ENCODE results near the gene GCN1.

GCN1 gene

GRCh38 chr12:120092551-120093335 lies 101.8 kb downstream of the GCN1 start:
- DNase-seq (ENCODE audit: low read depth) = no peak

- DNase-seq (ENCODE audit: low read depth) = no peak
These were observed 103.0 kb downstream of the GCN1 start for GRCh38 chr12:120091371-120092090.

- DNase-seq (ENCODE audit: low read depth) = no peak
These were observed 103.8 kb downstream of the GCN1 start for GRCh38 chr12:120090626-120091295.

GRCh38 chr12:120090206-120090605 lies 104.3 kb downstream of the GCN1 start:
- no peak for DNase-seq (ENCODE audit: low read depth)

GRCh38 chr12:120089796-120090195 lies 104.7 kb downstream of the GCN1 start:
- no peak for DNase-seq (ENCODE audit: low read depth)

GRCh38 chr12:120089105-120089504 lies 105.4 kb downstream of the GCN1 start:
- DNase-seq (ENCODE audit: low read depth) = no peak

- peak; percentile 97 for DNase-seq (ENCODE audit: low read depth)
These were observed 107.5 kb downstream of the GCN1 start for GRCh38 chr12:120086801-120087621.

GRCh38 chr12:120085920-120086645 lies 108.4 kb downstream of the GCN1 start:
- DNase-seq (ENCODE audit: low read depth) = no peak

- no peak for DNase-seq (ENCODE audit: low read depth)
These were observed 112.9 kb downstream of the GCN1 start for GRCh38 chr12:120081641-120082040.

- no peak for DNase-seq (ENCODE audit: low read depth)
These were observed 114.8 kb downstream of the GCN1 start for GRCh38 chr12:120079411-120080400.

GRCh38 chr12:120078868-120079267 lies 115.6 kb downstream of the GCN1 start:
- DNase-seq (ENCODE audit: low read depth) = no peak

- no peak for DNase-seq (ENCODE audit: low read depth)
These were observed 117.3 kb downstream of the GCN1 start for GRCh38 chr12:120077260-120077659.

Data from HS-27A (cell line).